Effector CD4-positive, alpha-beta T cell (primary cell): ENCODE data around the gene CDC73.
"Not testable (repeated sequence)": the region's sequence is repeated elsewhere in the genome, so short reads cannot be mapped to it uniquely, and the experiment has no call there.

Source experiments
- DNase-seq: peaks from one replicate; pipeline ENCODE4 v3.0.0-alpha.2; 2020

CDC73 gene

DNA sequence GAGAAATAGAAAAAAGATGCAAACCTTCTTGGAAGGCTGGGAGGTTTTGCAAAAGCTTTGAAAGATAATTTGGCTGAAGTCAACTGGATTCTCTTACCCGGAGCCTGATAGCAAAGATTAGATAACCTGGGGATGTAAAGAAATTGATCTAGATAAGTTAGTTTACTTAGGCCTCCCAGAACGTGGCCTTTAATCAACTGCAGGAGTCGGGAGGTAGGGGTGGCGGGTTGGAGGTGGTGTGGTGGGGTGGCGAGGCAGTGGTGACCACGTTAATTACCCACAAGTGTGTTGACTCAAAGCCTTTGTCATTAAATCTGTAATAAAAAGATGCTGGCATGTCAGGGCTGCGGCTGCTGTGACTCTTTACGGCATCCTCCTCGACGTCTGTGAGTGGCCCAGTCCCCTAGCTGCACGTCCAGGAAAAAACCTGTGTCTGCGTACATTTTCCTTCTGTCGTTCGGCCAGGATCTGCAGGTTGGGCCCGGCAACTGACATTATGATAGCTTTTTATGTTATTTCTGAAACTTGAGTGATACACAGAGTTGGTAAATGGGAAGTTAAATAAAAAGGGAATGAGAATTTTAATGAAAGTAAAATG, 115.6 kb downstream of the CDC73 start:
- DNase-seq: no peak

GRCh38 chr1:193240609-193241008, 118.8 kb downstream of the CDC73 start:
- no peak for DNase-seq

DNA sequence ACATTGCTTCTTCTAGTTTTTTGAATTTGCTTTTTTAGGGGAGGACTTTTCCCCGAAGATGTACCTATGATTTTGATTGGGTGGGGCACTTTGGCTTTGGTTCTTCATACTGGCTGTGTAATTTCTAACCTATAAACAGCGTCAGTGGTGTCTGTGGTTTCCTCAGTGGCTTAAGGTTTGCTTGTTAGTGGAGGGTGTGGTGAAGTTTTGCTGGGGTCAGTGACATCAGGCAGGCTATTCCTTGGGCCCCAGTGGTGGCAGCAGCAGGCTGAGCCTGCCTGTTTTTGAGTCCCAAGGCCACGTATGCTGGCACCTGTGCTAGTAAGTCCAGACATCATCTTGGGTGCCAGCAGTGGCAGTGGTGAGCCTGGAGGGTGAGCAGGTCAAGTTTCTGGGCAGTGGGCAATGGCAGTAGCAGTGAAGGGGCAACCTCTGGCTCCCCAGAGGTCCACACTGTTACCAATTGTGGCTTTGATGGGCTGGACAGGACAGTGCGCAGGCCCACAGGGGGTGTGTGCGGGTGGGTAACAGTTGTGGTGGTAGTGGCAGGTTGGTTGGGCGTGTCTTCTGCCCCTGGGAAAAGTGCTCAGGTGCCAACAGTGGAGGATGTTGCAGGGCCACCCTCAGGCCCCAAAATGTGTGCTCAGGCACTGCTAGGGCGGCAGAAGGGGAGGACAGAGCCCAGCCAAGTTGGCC, 119.4 kb downstream of the CDC73 start:
- DNase-seq: no peak

- no peak for DNase-seq
Measured at GRCh38 chr1:193242000-193242399, 120.2 kb downstream of the CDC73 start.

- DNase-seq: no peak
Measured at GRCh38 chr1:193249187-193249586, 127.4 kb downstream of the CDC73 start.

- no peak for DNase-seq
Measured at GRCh38 chr1:193251950-193252349, 130.1 kb downstream of the CDC73 start.

DNA sequence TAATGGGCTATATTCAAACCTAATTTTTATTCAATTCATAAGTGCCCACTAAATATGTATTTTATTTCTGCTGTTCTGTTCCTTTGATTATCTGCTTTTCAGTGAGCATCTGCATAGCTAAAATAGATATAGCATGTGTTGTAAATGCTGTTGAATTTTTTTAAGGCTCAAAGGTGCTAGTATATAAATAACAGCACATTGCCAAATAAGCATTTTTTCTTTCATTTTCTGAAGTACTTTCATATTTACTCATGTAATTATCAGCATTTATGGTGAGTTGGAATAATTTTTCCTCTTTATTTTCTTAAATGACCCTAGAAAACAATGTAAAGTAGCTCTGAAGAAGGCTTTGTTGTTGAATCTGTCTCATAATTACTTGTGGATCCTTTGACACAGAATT, 134.2 kb downstream of the CDC73 start:
- no peak for DNase-seq

GRCh38 chr1:193259636-193260035, 137.8 kb downstream of the CDC73 start:
- DNase-seq: no peak

DNA sequence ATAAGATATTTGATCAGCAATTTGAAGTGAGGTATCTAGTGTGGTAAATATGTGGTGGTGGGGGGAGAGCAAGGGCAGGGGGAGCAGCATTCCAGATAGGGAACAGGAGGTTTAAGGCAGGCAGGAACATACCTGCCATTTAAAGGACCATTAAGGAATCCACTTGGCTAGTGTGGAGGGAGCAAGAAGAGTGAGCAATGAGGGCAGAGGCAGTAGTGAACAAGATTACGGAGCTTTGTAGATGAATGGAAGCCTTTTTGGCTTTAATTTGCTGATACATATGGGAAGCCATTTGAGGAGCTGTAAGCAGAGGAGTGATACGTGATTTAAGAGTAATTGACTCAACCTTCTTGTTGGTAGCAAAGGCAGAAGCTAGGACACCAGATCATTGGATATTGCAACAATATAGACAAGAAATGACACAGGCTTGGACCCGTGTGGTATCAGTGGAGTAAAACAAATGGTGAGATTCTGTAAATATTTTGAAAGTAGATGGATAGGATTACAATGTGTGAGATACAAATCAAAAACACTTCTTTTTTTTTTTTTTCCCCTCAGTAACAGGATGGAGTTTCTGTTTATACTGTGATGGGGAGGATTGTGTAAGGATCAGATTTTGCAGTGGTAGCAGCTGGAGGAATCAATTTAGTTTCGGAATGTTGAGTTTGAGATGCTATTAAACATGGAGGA, 138.4 kb downstream of the CDC73 start:
- DNase-seq: no peak

DNA sequence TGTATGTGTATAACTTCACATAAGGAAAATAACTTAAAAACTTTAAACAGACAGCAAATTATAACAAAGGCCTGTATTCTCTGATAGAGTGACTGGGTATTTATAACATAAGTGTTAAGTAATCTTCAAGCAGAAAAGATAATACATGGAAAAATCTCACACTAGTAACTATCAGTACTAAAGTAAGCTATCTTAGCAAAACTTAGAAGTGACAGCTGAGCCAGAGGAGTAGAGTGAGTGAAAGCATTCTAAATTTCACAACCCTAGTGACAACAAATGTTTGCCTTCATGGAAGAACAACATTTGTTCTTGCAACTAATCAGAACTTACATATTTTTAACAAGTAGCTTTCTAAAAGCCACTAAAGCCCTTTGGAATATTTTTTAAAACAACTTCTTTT, 139.1 kb downstream of the CDC73 start:
- no peak for DNase-seq

DNA sequence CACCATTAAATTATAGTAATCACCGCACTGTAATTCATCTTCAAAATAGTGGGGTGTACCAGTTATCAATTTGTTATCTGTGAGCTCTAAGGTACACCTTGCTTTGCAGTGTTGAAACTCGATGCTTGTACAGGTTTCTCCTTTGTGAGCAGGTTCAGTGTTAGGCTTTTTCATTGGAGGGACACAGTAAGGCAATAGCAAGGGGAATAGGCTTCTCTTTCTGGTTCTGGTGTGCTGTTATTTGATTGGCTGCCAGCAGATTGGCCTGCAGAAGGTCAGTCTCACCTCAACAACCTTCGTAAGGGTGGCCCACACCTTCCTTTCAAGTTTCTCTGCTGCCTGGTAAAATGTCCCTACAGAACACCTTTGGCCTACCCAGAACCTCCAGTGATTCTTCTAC, 140.8 kb downstream of the CDC73 start:
- DNase-seq: no peak

- no peak for DNase-seq
Measured at GRCh38 chr1:193264313-193265065, 142.7 kb downstream of the CDC73 start.

DNA sequence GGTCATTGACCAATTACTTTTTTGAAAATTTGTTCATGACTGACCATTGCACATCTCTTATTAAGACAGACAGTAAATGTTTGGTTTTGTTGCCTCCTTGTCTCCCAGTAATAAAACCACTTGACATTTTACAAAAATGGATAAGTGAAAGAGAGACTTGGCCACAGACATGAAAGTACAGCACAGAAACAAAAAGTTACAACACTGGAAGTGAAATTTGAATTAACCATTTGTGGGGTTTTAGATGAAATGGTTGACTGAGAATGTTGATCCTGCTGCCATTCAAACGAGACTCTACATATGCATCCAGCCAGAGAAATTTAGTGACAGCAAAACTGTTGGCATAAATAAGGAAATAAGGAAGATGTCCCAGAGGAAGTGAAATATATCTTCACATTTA, 143.9 kb downstream of the CDC73 start:
- DNase-seq: no peak

DNA sequence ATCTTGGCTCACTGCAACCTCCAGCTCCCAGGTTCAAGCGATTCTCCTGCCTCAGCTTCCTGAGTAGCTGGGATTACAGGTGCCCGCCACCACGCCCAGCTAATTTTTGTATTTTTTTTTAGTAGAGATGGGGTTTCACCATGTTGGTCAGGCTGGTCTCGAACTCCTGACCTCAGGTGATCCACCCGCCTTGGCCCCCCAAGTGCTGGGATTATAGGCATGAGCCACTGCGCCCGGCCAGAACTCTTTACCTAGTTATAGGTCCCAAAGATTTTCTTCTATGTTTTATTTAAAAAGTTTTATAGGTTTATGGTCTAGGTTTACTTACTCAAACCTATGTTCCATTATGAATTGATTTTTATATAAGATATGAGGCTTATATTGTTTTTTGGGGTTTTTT, 145.0 kb downstream of the CDC73 start:
- not testable (repeated sequence) for DNase-seq

- no peak for DNase-seq
Measured at GRCh38 chr1:193270996-193271395, 149.2 kb downstream of the CDC73 start.

DNA sequence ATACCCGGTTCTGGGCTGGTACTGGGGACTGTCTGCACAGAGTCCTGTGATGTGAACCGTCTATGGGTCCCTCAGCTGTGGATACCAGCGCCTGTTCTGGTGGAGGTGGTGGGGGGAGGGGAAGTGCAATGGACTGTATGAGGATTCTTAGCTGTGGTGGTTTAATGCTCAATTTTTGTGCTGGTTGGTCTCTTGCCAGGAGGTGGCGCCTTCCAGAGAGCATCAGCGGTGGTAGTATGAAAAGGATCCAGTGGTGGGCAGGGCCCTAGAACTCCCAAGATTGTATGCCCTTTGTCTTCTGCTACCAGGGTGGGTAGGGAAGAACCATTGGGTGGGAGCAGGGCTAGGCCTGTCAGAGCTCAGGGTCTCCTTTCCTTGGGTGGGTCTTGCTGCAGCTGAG, 153.9 kb downstream of the CDC73 start:
- no peak for DNase-seq

- DNase-seq: no peak
Measured at GRCh38 chr1:193278968-193279367, 157.1 kb downstream of the CDC73 start.

- DNase-seq: no peak
Measured at GRCh38 chr1:193281894-193282293, 160.1 kb downstream of the CDC73 start.

DNA sequence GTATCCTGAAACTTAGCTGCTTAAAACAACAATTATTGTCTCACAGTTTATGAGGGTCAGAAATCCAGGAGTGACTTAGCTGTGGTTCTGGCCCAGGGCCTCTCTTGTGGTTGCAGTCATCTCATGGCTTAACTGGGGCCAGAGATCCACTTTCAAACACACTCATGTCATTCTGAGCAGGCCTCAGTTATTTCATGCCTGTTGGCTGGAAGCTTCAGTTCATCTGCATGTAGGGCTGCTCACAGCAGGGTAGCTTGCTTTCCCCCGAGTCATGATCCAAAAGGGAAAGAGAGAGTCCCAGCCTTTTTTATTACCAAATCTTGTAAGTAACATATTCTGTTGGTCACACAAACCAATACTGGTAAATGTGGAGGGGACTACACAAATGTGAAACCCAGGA, 161.2 kb downstream of the CDC73 start:
- DNase-seq: no peak

GRCh38 chr1:193284219-193284618, 162.4 kb downstream of the CDC73 start:
- DNase-seq: no peak

GRCh38 chr1:193285641-193286040, 163.8 kb downstream of the CDC73 start:
- DNase-seq: no peak

GRCh38 chr1:193288548-193289080, 166.8 kb downstream of the CDC73 start:
- DNase-seq: not testable (repeated sequence)

- DNase-seq: no peak
Measured at GRCh38 chr1:193293726-193294125, 171.9 kb downstream of the CDC73 start.
